Activated T-helper 1 cell treated with Interleukin-2 at 50 U/mL for 16 hours (primary cell): ENCODE results near the gene ZNF217.
"Not testable (repeated sequence)": the region's sequence is repeated elsewhere in the genome, so short reads cannot be mapped to it uniquely, and the experiment has no call there.

Source experiments
- DNase-seq: peaks from one replicate; pipeline ENCODE4 v3.0.0-alpha.2; 2020; ENCODE audit warnings: low read depth

ZNF217 gene

DNA sequence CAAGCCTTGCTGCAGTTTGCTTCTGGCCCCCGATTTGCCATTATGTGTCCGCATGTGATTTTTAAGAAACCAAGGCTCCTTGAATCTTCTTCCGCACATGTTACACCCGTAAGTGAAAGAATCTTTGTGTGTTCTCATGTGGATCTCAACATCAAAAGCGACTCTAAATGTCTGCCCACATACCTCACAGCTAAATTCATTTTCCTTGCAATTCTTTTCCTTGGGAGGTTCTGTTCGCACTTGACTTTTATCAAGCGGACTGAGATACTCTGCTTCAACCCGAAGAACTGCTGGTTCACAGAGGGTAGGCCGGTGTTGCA lies 11.4 kb downstream of the ZNF217 start:
- no peak for DNase-seq

DNA sequence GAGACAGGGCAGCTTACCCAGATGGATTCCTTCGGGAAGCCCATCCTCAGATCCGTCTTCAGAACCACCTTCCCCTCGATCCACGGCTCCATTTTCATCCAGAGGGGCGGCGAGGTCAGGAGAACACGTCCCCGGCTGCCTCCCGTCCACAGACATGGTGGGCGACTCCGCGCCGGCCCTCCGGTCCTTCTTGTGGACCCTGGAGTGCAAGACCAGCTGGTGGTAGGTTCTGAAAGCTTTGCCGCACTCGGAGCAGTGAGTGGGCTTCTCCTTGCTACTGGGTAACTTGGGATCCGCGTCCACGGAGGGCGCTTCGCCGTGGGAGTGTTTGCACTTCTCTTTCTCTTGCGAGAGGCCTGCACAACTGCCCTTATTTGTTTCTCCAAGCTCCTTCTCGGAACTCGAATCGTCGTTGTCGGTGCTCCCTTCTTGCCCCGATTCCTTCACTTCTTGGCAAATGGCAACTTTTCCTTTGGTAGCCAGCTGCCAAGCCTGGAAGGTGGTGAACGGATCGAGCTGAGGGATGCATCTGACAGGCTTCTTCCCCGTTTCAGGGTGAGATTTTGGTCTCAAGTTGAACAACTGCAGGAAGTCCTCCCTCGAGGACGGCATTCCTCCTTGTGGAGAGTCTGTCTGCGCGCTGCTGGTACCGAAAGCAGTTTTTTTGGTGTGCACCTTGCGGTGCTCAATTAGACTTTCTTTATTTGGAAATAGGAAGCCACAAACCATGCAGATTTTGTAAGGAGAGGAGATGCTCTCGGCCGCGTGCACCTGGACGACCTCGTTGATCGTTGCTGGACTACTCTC lies 12.0 kb downstream of the ZNF217 start:
- DNase-seq, result no peak

DNA sequence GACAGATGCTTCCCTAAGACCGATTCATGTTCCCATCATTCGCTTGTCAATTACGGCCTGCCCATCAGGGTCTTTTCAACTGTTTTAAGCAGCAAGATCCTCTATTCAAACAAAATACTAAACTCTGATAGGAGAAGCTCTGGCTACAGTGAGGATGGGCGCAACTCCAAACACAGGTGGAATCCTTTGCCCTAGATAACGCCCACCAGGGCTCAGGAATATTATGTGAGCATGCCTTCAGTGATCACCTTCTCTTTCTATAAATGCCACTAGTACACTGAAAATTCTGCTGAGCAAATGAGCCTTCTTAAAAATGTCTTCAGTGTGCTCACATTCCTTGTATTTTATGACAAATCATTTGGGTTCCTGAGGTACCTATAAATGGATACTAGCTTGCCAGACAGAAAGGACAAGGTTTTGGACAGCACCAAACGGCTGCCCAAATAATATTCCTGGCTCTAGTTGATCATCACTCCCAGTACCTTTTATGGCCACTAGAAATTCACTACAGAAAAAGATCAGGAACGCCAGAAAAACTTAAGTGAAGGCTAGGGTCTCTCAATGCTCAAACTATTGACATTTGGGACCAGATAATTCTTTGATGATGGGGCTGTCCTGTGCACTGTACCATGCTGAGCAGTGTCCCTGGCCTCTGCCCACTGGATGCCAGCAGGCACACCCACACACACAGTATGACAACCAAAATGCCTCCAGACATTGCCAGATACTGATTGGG lies 13.1 kb downstream of the ZNF217 start:
- no peak for DNase-seq

DNA sequence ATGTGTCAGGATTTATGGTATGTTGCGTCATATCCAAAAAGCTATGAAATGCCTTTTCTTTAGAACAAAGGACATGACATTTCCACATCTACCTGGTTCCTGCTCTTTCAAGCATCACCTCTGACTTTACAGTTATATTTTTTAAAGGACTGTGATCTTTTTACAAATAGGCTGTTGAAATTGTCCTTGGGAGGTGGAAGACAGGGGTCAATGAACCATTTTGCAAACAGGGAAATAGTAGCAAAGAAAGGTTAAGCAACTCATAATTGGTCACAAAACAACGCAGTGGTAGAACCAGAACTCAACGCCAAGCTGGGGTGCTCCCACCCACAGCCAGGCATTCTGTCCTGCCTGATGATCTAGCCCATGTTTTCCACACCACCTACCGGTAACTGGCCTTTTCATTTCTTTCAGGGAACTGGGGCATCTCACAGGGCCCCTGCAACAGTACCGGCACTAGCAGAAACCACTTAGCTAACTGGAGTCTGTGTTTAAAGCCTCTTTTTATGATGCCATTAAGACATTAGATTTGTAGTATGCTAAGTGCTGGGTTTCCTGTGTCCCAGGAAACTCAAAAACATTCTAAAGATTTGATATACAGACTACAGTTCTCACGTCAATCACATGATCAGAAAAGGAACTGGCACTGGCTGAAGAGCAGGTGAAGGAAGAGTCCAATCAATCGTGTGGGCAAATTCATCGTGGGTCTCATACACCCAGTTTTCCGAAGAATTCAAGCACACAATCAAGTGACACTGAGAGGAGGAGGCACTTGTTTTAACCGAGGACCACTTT lies 13.9 kb downstream of the ZNF217 start:
- DNase-seq, result no peak

DNA sequence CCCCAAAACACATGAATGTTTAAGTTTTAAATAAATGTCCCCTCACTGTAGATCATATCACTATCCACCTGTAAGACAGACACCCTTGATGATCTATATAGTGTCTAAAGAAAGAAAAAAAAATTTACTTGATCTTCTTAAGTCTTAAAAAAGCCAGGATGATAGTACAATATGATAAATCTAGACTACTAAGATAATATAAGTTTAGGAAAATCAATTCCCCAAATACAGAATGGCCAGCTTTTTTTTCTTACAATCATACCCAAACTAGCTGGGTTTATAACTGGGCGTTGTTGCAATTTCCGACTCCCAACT lies 14.4 kb downstream of the ZNF217 start:
- DNase-seq, result no peak

DNA sequence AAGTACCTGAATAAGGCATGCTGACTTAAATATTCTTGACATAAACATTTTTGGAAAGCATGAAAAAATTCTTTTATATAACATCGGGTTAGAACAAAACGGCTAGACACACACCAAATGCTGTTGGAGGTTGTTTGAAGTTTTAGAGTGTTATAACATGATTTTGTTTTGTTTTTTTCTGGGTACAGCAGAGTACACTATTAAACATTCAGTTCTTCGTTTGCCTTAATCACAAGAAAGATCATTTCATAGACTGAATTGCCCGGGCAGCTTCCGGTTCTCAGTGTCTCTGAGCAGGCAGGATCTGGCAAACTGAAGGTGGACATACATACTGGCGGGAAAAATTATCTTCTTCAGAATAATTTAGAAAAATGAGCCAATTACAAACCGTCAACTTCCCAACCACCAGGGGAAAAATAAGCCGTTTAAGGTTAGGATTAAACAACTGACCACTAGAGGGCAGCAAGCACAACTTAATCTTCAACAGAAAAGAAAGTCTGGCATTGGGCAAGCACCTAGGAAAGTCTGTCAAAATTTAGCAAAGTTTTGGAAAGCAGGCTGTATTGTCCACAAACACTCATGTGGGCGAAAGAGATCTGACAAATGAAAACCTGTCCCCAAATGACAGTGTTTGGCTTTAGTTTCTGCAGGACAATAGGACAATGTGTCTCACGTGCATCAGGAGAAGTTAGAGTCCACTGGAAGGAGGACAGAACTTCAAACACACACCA lies 15.0 kb downstream of the ZNF217 start:
- DNase-seq, result no peak

DNA sequence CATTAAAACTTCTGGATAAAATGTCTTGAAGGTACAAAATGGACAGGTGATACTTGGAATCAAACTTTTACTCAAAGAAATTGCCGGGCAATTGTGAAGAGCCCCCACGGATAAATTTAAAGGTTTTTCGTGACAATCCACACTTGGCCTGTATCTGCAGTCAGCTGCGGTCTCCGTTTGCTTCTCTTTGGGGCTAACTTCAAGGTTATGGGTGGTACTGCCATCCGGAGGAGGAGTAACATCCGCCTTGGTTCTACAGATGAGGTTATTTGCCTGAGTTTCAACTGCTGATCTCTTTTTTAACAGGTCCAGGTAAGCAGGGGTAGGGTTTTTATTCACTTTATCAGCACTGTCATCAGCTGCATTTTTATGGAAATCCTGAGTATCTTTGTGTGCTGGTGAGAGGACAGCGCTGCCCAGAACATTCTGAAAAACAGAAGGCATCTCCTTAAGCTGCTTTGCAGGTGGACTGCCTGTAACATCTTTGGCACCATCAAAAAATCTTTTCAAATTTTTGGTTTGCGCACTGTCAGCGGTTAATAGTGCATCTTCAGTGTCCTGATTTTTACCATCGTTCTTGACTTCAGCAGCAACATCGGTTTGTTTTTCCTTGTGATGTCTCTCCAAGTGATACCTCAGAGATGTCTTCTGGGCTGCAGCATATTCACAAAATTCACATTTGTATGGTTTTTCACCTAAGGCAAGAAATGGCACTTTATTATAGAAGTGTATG lies 16.9 kb downstream of the ZNF217 start:
- no peak for DNase-seq

DNA sequence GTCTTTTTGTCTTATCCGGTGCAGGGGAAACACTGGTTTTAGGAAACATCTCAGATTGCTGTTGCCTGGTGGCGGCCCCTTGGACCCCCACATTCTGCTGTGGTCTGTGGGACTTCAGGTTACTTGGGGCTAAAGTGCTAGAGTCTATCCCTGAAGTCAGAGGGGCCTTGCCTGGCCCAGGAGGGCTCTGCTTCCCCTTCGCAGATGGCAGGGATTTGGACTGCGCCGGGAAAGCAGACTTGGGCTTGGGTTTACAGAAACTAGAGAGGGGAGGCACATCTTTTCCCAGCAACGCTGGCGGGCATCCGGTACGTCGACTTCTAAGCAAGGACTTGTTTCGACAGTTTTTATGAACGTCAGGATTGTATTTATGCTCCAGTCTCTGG lies 17.5 kb downstream of the ZNF217 start:
- no peak for DNase-seq

DNA sequence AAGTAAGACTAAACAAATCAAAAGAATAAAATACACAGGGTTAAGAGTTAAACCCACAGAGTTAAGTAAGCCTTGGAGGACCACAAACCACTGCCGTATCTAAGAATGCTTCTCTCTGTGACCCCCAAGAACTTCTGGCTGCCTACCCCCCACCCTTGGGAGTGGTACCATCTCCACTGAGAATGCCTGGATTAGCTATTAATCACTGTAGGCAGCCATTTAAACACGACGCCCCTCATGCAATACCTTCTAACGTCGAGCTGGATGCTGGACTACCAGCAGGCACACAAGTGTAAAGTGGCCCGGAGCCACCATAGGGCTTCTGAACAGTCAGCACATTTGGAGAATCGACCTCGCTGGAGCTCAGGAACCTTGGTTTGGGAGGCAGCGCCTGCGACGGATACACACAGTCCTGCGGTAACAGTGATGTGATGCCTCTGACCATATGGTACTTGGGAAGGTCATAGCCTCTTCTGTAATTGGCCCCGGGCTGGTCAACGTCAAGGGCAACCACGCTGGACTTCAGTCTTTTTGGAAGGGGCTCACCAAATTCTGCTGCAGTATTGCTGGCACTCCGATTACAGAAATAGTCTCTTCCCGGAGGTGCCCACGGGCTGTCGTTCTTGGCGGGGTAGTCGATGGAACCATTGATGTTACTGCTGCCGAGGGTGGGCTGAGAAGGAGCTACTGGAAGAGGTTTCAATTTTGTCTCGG lies 18.0 kb downstream of the ZNF217 start:
- no peak for DNase-seq

DNA sequence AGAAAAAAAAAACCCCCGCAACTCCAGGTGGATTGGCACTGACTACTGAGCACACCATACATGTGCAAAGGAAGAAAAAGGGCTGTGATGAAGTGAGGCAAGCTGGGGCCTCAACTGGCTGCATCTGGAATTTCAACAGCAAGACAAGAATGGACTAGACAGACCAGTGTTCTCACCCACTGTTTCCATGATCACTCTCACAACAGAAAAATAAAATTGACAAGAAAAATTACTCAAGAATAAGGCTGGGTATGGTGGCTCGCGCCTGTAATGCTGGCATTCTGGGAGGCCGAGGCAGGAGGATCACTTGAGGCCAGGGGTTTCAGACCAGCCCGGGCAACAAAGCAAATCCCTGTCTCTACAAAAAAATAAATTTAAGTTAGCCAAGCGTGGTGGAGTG lies 18.8 kb downstream of the ZNF217 start:
- DNase-seq, result no peak

DNA sequence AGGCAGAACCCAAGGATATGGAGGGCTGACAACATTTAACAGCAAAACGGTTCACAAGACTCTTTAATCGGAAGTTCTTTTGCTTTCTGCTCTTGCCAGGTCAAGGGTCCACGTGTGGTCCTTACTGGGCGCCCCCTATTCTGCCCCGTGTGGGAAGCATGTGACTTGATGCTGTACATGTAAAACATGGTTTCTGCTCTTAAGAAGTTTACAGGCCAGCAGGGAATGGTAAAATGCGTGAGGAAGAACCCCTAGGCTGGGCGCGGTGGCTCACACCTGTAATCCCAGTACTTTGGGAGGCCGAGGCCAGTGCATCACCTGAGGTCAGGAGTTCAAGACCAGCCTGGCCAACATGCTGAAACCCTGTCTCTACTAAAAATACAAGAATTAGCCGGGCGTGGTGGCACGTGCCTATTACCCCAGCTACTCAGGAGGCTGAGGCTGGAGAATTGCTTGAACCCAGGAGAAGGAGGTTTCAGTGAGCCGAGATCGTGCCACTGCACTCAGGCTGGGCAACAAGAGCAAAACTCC lies 19.3 kb downstream of the ZNF217 start:
- DNase-seq, result no peak

DNA sequence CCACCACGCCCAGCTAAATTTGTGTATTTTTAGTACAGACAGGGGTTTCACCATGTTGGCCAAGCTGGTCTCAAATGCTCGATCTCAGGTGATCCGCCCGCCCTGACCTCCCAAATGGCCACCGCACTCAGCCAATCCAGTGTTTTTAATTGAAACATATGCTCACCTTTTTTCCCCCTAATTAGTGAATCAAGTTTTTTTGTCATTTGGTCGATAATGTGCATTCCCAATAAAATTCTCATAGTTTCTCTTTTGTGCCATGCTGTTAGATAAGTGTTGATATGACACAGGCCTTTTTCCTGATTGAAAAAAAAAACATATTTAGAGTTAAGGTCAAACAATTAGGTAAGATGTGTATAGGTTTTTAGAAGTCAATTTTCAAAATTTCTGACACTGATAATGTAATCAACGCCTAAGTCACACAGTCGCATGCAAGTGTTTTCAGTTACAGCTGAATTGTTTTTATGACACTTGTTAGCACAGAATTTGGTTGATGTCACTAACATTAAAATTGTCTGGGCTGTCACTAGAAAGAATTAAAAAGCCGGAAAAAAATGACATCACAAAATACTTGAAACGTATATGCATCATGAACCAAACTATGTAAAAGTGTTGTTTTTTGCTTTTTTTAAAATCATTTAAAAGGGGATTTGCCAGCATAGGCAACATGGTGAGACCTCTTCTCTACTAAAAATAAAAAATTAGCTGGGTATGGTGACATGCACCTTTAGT lies 21.9 kb downstream of the ZNF217 start:
- DNase-seq, result no peak

DNA sequence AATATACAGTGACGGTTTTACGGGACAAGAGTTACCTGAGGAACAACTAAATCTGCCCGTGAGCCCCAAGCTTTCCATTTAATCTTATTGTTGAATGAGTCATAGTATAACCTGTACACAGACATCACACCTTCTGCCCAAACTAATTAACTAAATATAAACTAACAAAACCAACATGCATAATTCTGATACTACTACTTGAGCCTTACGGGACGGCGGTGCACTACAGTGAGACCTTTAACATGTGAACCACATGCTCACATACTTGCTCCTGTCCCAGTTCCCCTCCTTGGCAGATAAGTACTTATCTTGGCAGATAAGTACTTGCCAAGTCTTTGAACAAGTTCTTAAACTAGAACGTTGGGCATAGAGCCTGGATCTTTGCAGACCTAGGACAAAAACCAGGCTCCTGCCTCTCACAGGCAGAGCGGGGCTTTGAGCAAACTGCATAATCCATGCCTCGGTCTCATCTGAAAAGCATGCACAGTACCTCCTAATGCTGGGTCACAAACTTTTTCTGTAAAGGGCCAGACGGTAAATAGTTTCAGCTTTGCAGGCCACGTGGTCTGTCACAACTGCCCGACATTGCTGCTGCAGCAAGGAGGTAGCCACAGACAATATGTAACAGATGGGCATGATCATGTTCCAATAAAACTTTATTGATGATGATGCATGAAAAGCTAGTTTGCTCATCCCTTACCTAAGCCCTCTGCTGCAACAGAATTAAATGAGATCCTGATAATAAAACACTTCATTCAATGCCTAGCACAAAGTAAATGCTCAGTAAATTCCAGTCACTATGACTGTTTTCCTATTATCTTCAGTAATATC lies 23.0 kb downstream of the ZNF217 start:
- no peak for DNase-seq

DNA sequence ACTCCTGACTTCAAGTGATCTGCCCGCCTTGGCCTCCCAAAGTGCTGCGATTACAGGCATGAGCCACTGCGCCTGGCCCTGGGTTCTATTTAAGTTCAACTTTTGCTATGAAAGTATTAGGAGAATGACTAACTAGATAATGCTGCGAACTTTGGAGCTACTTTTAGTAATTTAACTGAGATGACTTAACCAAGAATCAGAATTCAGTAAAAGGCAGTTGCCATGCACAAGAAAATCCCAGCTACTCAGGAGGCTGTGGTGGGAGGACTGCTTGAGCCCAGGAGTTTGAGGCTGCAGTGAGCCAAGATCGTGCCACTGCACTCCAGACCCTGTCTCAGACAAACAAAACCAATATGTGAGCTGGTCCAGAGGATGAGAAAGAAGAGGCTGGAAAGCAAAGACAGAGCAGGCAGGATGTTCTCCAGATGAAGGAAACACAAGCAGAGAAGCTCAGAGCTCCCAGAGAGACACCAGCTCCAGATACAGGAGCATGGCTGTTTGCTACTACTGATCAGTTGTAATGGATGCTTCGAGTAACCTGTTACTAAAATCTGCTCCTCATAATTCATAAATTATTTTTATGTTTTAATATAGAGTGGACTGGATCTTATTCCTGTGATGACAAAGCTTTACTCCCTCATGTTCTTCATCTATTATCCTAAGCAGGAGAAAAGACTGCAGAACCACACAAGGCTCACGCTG lies 23.9 kb downstream of the ZNF217 start:
- no peak for DNase-seq

DNA sequence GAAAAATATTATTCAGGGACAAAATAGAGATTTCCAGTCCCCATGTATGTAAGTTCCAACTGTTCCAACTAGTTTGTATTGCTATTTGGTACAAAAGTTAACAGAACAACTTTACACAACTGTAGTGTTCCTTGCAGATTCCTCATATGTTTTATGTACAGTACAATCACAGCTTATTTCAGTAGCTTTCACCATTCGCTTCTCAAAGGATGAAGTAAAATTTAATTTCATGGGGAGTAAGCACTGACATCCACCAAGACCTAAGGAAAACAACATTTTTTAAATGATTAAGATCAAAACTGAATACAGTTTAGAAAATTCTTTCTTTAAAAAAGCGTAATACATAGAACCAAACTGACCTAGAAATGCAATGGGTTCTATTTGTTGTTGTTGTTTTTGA lies 24.6 kb downstream of the ZNF217 start:
- DNase-seq, result no peak

DNA sequence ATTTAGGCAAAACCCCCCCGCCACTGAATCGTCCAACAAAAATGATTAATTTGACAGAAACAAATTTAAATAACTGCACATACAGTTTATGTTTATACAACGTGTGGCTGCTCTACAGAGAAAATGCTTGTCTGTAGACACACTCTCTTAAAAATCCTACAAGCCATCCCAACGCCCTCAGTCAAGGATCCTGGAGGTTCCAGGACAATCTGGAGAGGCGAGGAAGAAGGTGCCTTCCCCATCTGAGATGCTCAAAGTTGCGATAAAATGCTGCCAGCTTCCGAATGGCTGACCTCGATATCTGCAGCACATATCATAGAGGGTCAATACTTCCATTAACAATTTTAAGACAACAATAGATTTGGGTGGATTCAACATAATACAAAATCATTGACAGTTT lies 25.3 kb downstream of the ZNF217 start:
- DNase-seq, result no peak

DNA sequence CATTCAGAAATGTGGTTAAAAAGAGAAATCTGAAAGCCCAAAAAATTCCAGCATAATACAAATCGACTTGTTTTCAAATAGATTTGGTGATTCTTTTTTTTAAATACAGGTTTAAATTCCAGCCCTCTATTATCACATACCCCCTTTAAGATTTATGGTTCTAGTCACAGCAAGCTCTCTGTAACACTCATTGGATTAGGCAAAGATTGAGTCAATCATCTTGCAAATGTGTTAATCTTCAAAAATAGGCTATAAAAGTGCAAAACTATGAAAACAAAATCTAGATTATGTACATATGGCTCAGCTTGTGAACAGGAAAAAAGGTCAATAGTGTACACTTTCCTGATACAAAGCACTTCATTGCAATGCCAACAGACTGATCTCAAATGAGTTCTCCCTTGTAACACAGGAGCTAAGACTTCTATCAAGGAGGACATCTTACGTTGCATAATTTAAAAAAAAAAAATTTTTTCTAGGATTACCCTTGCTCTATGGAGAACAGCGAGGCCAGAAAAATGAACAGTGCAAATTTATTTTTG lies 26.2 kb downstream of the ZNF217 start:
- no peak for DNase-seq

DNA sequence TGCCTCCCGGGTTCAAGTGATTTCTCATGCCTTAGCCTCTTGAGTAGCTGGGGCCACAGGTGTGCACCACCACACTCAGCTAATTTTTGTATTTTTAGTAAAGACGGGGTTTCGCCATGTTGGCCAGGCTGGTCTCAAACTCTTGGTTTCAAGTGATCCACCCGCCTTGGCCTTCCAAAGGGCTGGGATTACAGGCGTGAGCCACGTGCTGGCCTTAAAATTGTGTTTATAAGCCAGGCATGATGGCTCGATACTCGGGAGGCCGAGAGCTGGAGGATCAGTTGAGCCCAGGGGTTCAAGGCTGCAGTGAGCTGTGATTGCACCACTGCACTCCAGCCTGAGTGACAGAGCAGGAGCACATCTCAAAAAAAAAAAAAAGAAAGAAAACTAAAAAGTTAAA lies 27.0 kb downstream of the ZNF217 start:
- DNase-seq, result not testable (repeated sequence)
